Vagina (tissue), 2 donors: ENCODE data around the gene BSPRY. TPM values are rescaled to one million over a fixed set of nuclear protein-coding genes. Genes with fewer than 3 reads are reported as not detected.

Experiments
- DNase-seq, 2 donors: peaks; one replicate each; pipeline ENCODE4 v3.0.0-alpha.2; 2017; ENCODE audit errors: extremely low spot score in 2 of 2
- H3K27ac ChIP-seq: fragments of 200-600 bp; sonication (generic); one replicate; pipeline ENCODE4 v1.5.1; 2019
- H3K27me3 ChIP-seq: fragments of 200-600 bp; sonication (generic); one replicate; pipeline ENCODE4 v1.5.1; 2019
- H3K36me3 ChIP-seq, 2 donors: fragments of 200-600 bp; sonication (generic); one replicate each; pipeline ENCODE4 v1.5.1; 2017 to 2019
- H3K4me1 ChIP-seq: fragments of 200-600 bp; sonication (generic); one replicate; pipeline ENCODE4 v1.5.1; 2019
- H3K4me3 ChIP-seq, 2 donors: fragments of 200-600 bp; sonication (generic); 1 replicate in 1 of 2; 2 replicates in 1 of 2; pipeline ENCODE4 v1.5.1; 2016 to 2019
- H3K9me3 ChIP-seq: fragments of 200-600 bp; sonication (generic); one replicate; pipeline ENCODE4 v1.5.1; 2019
- CTCF ChIP-seq, 3 experiments: fragments of 450-650 bp in 2 of 3; fragments of 200-600 bp in 1 of 3; sonication (generic) in 1 of 3; IDR thresholded peaks; one replicate each; pipeline ENCODE4 v1.5.1; 2017 to 2019; ENCODE audit warnings: antibody characterized with exemption in 3 of 3, mild to moderate bottlenecking in 2 of 3, moderate library complexity in 2 of 3
- POLR2A ChIP-seq, 2 donors: fragments of 450-650 bp; IDR thresholded peaks; one replicate each; pipeline ENCODE4 v1.6.1; 2017; ENCODE audit warnings: antibody characterized with exemption in 2 of 2, mild to moderate bottlenecking in 2 of 2, moderate library complexity in 2 of 2
- POLR2AphosphoS5 ChIP-seq, 2 donors: sonication (generic); formaldehyde crosslinking; IDR thresholded peaks; one replicate each; pipeline ENCODE4 v1.9.0; 2017; ENCODE audit warnings: antibody characterized with exemption in 2 of 2, mild to moderate bottlenecking in 2 of 2, low read depth in 1 of 2; ENCODE audit not compliant: insufficient read depth in 1 of 2
- intact Hi-C: fragments of 100-400 bp; cut with DNase I; formaldehyde crosslinking; loops from one replicate; pipeline ENCODE4 v1.15.1; 2023
- total RNA-seq: library from RNA; depleted of rRNA; stranded (reverse); fragments of >200 nt; gene quantifications from one replicate; pipeline ENCODE4 v1.2.3, GENCODE V29; 2016

BSPRY gene
- total RNA-seq, 1 donor from 2014 or later: 3.9 TPM

- intact Hi-C loops: no loop called here
- H3K4me1 ChIP-seq: no peaks in the 10 kb centered on the region
- H3K27ac ChIP-seq: no peak overlapping the region
- no peak for TF ChIP-seq POLR2AphosphoS5 (IDR thresholded peaks at IDR 0.05; ENCODE audit: insufficient read depth in 1 of 2, low read depth in 1 of 2)
- TF ChIP-seq POLR2A (IDR thresholded peaks at IDR 0.05): no peak
- TF ChIP-seq CTCF (IDR thresholded peaks at IDR 0.05): no peak
- no peak for DNase-seq
- no peaks in the 10 kb centered on the region for H3K9me3 ChIP-seq
- no peaks in the 10 kb centered on the region for H3K27me3 ChIP-seq
- peaks cover 0 to 41% of the 10 kb centered on the region in 2 donors for H3K36me3 ChIP-seq
- H3K4me3 ChIP-seq: no peak overlapping the region
Observed at GRCh38 chr9:113388833-113389232, 39.5 kb downstream of the BSPRY start.

- H3K4me3 ChIP-seq: no peak overlapping the region
- TF ChIP-seq POLR2AphosphoS5 (IDR thresholded peaks at IDR 0.05; ENCODE audit: insufficient read depth in 1 of 2, low read depth in 1 of 2) (no peak), POLR2A (IDR thresholded peaks at IDR 0.05) (no peak), CTCF (IDR thresholded peaks at IDR 0.05) (no peak)
- H3K4me1 ChIP-seq: no peaks in the 10 kb centered on the region
- intact Hi-C loops: no loop called here
- H3K27me3 ChIP-seq: no peaks in the 10 kb centered on the region
- no peak overlapping the region for H3K27ac ChIP-seq
- DNase-seq: no peak
- no peaks in the 10 kb centered on the region for H3K9me3 ChIP-seq
- H3K36me3 ChIP-seq: peaks cover 0 to 41% of the 10 kb centered on the region in 2 donors
Observed at GRCh38 chr9:113389451-113389850, 40.1 kb downstream of the BSPRY start.

GRCh38 chr9:113390192-113390960 is 41.0 kb downstream of the BSPRY start:
- TF ChIP-seq POLR2A (IDR thresholded peaks at IDR 0.05) (no peak), CTCF (IDR thresholded peaks at IDR 0.05) (no peak), POLR2AphosphoS5 (IDR thresholded peaks at IDR 0.05; ENCODE audit: insufficient read depth in 1 of 2, low read depth in 1 of 2) (no peak)
- no peak for DNase-seq
- Histone ChIP-seq H3K27ac (no peak overlapping the region), H3K36me3 (peaks cover 0 to 41% of the 10 kb centered on the region in 2 donors), H3K4me3 (no peak overlapping the region), H3K9me3 (no peaks in the 10 kb centered on the region), H3K27me3 (no peaks in the 10 kb centered on the region), H3K4me1 (no peaks in the 10 kb centered on the region)
- intact Hi-C loops: no loop called here

GRCh38 chr9:113391917-113392316 is 42.6 kb downstream of the BSPRY start:
- DNase-seq: no peak
- Histone ChIP-seq H3K36me3 (peaks cover 0 to 41% of the 10 kb centered on the region in 2 donors), H3K9me3 (no peaks in the 10 kb centered on the region), H3K27me3 (no peaks in the 10 kb centered on the region), H3K4me3 (no peak overlapping the region), H3K27ac (no peak overlapping the region), H3K4me1 (no peaks in the 10 kb centered on the region)
- TF ChIP-seq CTCF (IDR thresholded peaks at IDR 0.05) (no peak), POLR2A (IDR thresholded peaks at IDR 0.05) (no peak)
- intact Hi-C loops: no loop called here

- TF ChIP-seq POLR2A (IDR thresholded peaks at IDR 0.05) (no peak), CTCF (IDR thresholded peaks at IDR 0.05) (no peak), POLR2AphosphoS5 (IDR thresholded peaks at IDR 0.05; ENCODE audit: insufficient read depth in 1 of 2, low read depth in 1 of 2) (no peak)
- Histone ChIP-seq H3K9me3 (no peaks in the 10 kb centered on the region), H3K27me3 (no peaks in the 10 kb centered on the region), H3K36me3 (peaks cover 0 to 37% of the 10 kb centered on the region in 2 donors), H3K4me3 (no peak overlapping the region), H3K27ac (no peak overlapping the region), H3K4me1 (peaks cover 6% of the 10 kb centered on the region)
- DNase-seq: no peak
- intact Hi-C loops: no loop called here
Observed at GRCh38 chr9:113393281-113393680, 43.9 kb downstream of the BSPRY start.
